ENCODE measurements around the gene PRELID3B. TPM values are rescaled to one million over a fixed set of nuclear protein-coding genes. Genes with fewer than 3 reads are reported as not detected.

The PRELID3B gene
- total and polyA plus RNA-seq, 10 of the 15 experiments (the other 5 are each of a cell fraction or from before 2014, with no cell fraction given) = 72.5 to 151 (median 124) TPM

GRCh38 chr20:59075934-59076508 lies 33.4 kb upstream of the PRELID3B start (continued):
- TF ChIP-seq TCF12 (IDR thresholded peaks at IDR 0.05; ENCODE audit: low read depth, low read length) (no peak), NKRF (conservative IDR thresholded peaks at IDR 0.05) (no peak), HDAC2 (IDR thresholded peaks at IDR 0.05) (no peak), RB1 (IDR thresholded peaks at IDR 0.05; ENCODE audit: borderline replicate concordance) (no peak), E2F4 (IDR thresholded peaks at IDR 0.05; ENCODE audit: low read depth, low read length) (no peak), HDAC6 (IDR thresholded peaks at IDR 0.05; ENCODE audit: unreplicated experiment) (no peak)

DNA sequence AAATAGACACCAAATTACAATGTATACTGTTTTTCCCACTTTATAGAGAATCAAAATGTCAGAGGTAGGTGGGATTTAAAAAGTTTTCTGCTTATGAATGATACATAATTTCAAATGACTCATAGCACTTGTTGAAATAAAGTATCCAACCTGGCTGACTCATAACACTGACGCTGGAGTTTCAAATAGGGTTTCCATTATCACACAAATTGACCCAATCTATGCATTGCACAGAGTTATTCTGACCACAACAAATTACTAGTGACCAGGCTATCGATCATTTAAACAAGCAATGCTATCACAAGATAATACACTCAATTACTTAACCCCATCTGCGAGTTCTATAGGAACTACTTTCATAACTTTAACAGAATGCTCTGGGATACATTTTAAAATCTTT lies 31.9 kb upstream of the PRELID3B start:
- no peak for DNase-seq (ENCODE audit: low read depth, low spot score)
- FAIRE-seq = no peak
- in situ Hi-C loops (cut with MboI) = no loop called here
- no peaks in the 10 kb centered on the region for H4K20me1 ChIP-seq (ENCODE audit: control insufficient read depth, insufficient read depth)
- H3K79me2 ChIP-seq (ENCODE audit: control insufficient read depth, insufficient read depth, low read length) = no peaks in the 10 kb centered on the region
- no peaks in the 10 kb centered on the region for H3K36me3 ChIP-seq (ENCODE audit: control insufficient read depth in 2 of 2, insufficient read depth in 2 of 2, low read length in 1 of 2)
- ChIA-PET POLR2A (no interaction called here), RAD21 (ENCODE audit: unreplicated experiment) (no interaction called here), CTCF (interaction anchor here (1.0 kb wide), 1 partner anchor 133 kb away, joined by 4 read pairs; no protein-coding TSS in a partner anchor), SMC1A (ENCODE audit: uncharacterized antibody, unreplicated experiment) (no interaction called here)
- H3K4me2 ChIP-seq (ENCODE audit: control insufficient read depth, insufficient read depth) = no peak overlapping the region
- H3K4me1 ChIP-seq (ENCODE audit: control insufficient read depth, insufficient read depth, low read length) = peaks cover 7% of the 10 kb centered on the region
- intact Hi-C loops (cut with micrococcal nuclease; ENCODE audit: unreplicated experiment) = no loop called here
- peak; percentile 73 for ATAC-seq
- H2AFZ ChIP-seq (ENCODE audit: control insufficient read depth, low read depth, low read length) = no peak overlapping the region
- peaks cover 5 to 6% of the 10 kb centered on the region in 2 experiments for H3K27me3 ChIP-seq (replicated peaks in 1 of 2; ENCODE audit: control insufficient read depth in 2 of 2, insufficient read depth in 2 of 2, low read length in 1 of 2)
- H3K27ac ChIP-seq (ENCODE audit: control insufficient read depth, insufficient read depth) = no peak overlapping the region
- 4% methylated on average over 3 of the region's 3 CpGs for WGBS (ENCODE audit: insufficient coverage, insufficient replicate concordance, low lambda C conversion rate, missing lambda C conversion rate)
- H3K9ac ChIP-seq (ENCODE audit: control insufficient read depth, insufficient read depth, low read length) = no peak overlapping the region
- BruUV-seq (replicated peaks) = no TSS peak
- no peak overlapping the region for H3K4me3 ChIP-seq
- no peaks in the 10 kb centered on the region for H3K9me3 ChIP-seq (replicated peaks; ENCODE audit: control insufficient read depth, insufficient read depth, low read length)
- no peak for TF ChIP-seq CHD2 (IDR thresholded peaks at IDR 0.05; ENCODE audit: borderline replicate concordance, low read depth, low read length)
- TF ChIP-seq IRF4 (IDR thresholded peaks at IDR 0.05; ENCODE audit: low read depth, low read length) = peak; percentile 73; the same call in 1 of the 2 replicates
- 0 out of 2 replicates have a peak, but pooled peaks have one; percentile 20 for TF ChIP-seq ATF2 (IDR thresholded peaks at IDR 0.05; ENCODE audit: low read length)
- TF ChIP-seq GABPA (IDR thresholded peaks at IDR 0.05; ENCODE audit: low read depth) = no peak
- peak; percentile 56 for TF ChIP-seq EED (IDR thresholded peaks at IDR 0.05; ENCODE audit: low read depth)
- peak; percentile 95 for TF ChIP-seq JUNB (IDR thresholded peaks at IDR 0.05)
- TF ChIP-seq RFX5 (IDR thresholded peaks at IDR 0.05; ENCODE audit: low read depth, low read length) = no peak
- peak; percentile 56 for TF ChIP-seq PKNOX1 (IDR thresholded peaks at IDR 0.05)
- TF ChIP-seq TARDBP (IDR thresholded peaks at IDR 0.05; ENCODE audit: borderline replicate concordance) = no peak
- TF ChIP-seq, protein P1, sequence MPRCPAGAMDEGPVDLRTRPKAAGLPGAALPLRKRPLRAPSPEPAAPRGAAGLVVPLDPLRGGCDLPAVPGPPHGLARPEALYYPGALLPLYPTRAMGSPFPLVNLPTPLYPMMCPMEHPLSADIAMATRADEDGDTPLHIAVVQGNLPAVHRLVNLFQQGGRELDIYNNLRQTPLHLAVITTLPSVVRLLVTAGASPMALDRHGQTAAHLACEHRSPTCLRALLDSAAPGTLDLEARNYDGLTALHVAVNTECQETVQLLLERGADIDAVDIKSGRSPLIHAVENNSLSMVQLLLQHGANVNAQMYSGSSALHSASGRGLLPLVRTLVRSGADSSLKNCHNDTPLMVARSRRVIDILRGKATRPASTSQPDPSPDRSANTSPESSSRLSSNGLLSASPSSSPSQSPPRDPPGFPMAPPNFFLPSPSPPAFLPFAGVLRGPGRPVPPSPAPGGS (IDR thresholded peaks at IDR 0.05; ENCODE audit: borderline replicate concordance, insufficient read depth, low read depth, low read length, poor library complexity, severe bottlenecking) = peak; percentile 67
- peak; percentile 67; the same call in 1 of the 2 replicates for TF ChIP-seq NFIC (IDR thresholded peaks at IDR 0.05; ENCODE audit: low read depth, low read length)
- TF ChIP-seq BCL11A (IDR thresholded peaks at IDR 0.05; ENCODE audit: low read depth, low read length) = peak; percentile 87
